Lower lobe of right lung (tissue), 2 donors: ENCODE data around the gene GLRA3. TPM values are rescaled to one million over a fixed set of nuclear protein-coding genes. Genes with fewer than 3 reads are reported as not detected.

Experiments
- ATAC-seq, 2 donors: fragments of 200-7000 bp; cut with Tn5 transposase; one replicate each; pipeline ENCODE4 v1.9.1; 2020 to 2022; ENCODE audit warnings: mild to moderate bottlenecking in 2 of 2, moderate library complexity in 2 of 2
- DNase-seq: peaks from one replicate; pipeline ENCODE4 v3.0.0-alpha.2; 2020
- H3K27ac ChIP-seq: fragments of 200-600 bp; one replicate; pipeline ENCODE4 v1.8.0; 2022
- H3K27me3 ChIP-seq: fragments of 200-600 bp; one replicate; pipeline ENCODE4 v1.8.0; 2022; ENCODE audit warnings: low read depth
- H3K36me3 ChIP-seq: fragments of 200-600 bp; one replicate; pipeline ENCODE4 v1.8.0; 2022; ENCODE audit warnings: mild to moderate bottlenecking
- H3K4me1 ChIP-seq: fragments of 200-600 bp; one replicate; pipeline ENCODE4 v1.8.0; 2022
- H3K4me3 ChIP-seq: fragments of 200-600 bp; one replicate; pipeline ENCODE4 v1.8.0; 2022; ENCODE audit warnings: mild to moderate bottlenecking
- H3K9me3 ChIP-seq: fragments of 200-600 bp; one replicate; pipeline ENCODE4 v1.8.0; 2022
- CTCF ChIP-seq: fragments of 200-600 bp; IDR thresholded peaks from one replicate; pipeline ENCODE4 v1.8.0; 2022; ENCODE audit warnings: antibody characterized with exemption, mild to moderate bottlenecking
- intact Hi-C: fragments of 100-400 bp; cut with DNase I; formaldehyde crosslinking; loops from one replicate; pipeline ENCODE4 v1.11.0; 2022
- total RNA-seq: library from RNA; stranded (reverse); fragmentation: NEBNext Ultra II Directional; extraction: Animal tissue kit (Norgen Biotek cat#: 25700); gene quantifications from one replicate; pipeline ENCODE4 v1.2.1, GENCODE V29; 2021
- donor health status: DM: no; HTN: yes; CAD: no; lungs with severe emphysema.

GLRA3 gene
- total RNA-seq, 1 donor from 2014 or later: not detected

- ATAC-seq (no peak), DNase-seq (no peak)
- H3K27ac ChIP-seq: no peak overlapping the region
- no peak for TF ChIP-seq CTCF
- no peaks in the 10 kb centered on the region for H3K9me3 ChIP-seq
- peaks cover 4% of the 10 kb centered on the region for H3K4me1 ChIP-seq
- intact Hi-C loops: no loop called here
- H3K27me3 ChIP-seq: no peaks in the 10 kb centered on the region
- no peak overlapping the region for H3K4me3 ChIP-seq
- no peaks in the 10 kb centered on the region for H3K36me3 ChIP-seq
These were observed 238.7 kb downstream of the GLRA3 start for GRCh38 chr4:174590336-174590735.

Other genes with a start within 250 kb of the GLRA3 start
- gene ADAM29, start 89.1 kb upstream of the GLRA3 start, total RNA-seq: not detected